ENCODE measurements around the gene KREMEN1. TPM values are rescaled to one million over a fixed set of nuclear protein-coding genes. Genes with fewer than 3 reads are reported as not detected.
"Not testable (repeated sequence)": the region's sequence is repeated elsewhere in the genome, so short reads cannot be mapped to it uniquely, and the experiment has no call there.

The KREMEN1 gene
- total and polyA plus RNA-seq, 2 donors (not counting 1 experiment from before 2014, with no cell fraction given) = 0.01 TPM; not detected in 1

GRCh38 chr22:29037340-29037932, 35.4 kb upstream of the KREMEN1 start:
- Histone ChIP-seq H3K27me3 (replicated peaks in 1 of 4; ENCODE audit: control extremely low read depth in 1 of 4, control insufficient read depth in 3 of 4, insufficient read depth in 4 of 4, low read length in 3 of 4) (peaks cover 0 to 14% (median 3%) of the 10 kb centered on the region in 4 experiments), H3K27ac (ENCODE audit: low read length in 2 of 2) (no peak overlapping the region), H3K9ac (ENCODE audit: low read length) (no peak overlapping the region), H3K9me3 (ENCODE audit: control extremely low read depth in 1 of 3, control insufficient read depth in 2 of 3, insufficient read depth in 1 of 3, low read length in 2 of 3) (no peaks in the 10 kb centered on the region), H3K79me2 (ENCODE audit: control insufficient read depth, insufficient read depth, low read length) (no peaks in the 10 kb centered on the region), H3K4me3 (ENCODE audit: control extremely low read depth in 1 of 5, extremely low read depth in 1 of 5, insufficient read depth in 1 of 5, low read depth in 2 of 5, low read length in 4 of 5) (no peak overlapping the region), H2AFZ (ENCODE audit: insufficient read depth, low read depth, low read length, poor library complexity, severe bottlenecking) (no peak overlapping the region), H3K36me3 (replicated peaks in 1 of 2; ENCODE audit: control extremely low read depth in 1 of 2, control insufficient read depth in 1 of 2, extremely low read depth in 1 of 2, insufficient read depth in 2 of 2, low read length in 1 of 2) (no peaks in the 10 kb centered on the region), H3K4me1 (ENCODE audit: control insufficient read depth in 2 of 2, insufficient read depth in 2 of 2, low read length in 2 of 2) (peaks cover 0 to 2% of the 10 kb centered on the region in 2 donors), H4K20me1 (ENCODE audit: control insufficient read depth, insufficient read depth, low read length, poor library complexity, severe bottlenecking) (no peaks in the 10 kb centered on the region), H3K4me2 (replicated peaks; ENCODE audit: low read depth, low read length, poor library complexity, severe bottlenecking) (no peak overlapping the region)
- ChIA-PET CTCF (interaction anchor here (0.7 to 6.5 kb wide), 3 partner anchors 180 to 438 kb away, joined by 3 to 88 read pairs (median 3); no protein-coding TSS in a partner anchor), POLR2A (no interaction called here)
- no peak for DNase-seq
- no peaks in the 10 kb centered on the region for H3K4me1 Mint-ChIP-seq
- no peak for ATAC-seq (ENCODE audit: low read depth)
- no peak for TF ChIP-seq EZH2 (IDR thresholded peaks at IDR 0.05; ENCODE audit: borderline replicate concordance, insufficient read depth, low read depth, low read length, poor library complexity, severe bottlenecking)
- TF ChIP-seq, protein P1, sequence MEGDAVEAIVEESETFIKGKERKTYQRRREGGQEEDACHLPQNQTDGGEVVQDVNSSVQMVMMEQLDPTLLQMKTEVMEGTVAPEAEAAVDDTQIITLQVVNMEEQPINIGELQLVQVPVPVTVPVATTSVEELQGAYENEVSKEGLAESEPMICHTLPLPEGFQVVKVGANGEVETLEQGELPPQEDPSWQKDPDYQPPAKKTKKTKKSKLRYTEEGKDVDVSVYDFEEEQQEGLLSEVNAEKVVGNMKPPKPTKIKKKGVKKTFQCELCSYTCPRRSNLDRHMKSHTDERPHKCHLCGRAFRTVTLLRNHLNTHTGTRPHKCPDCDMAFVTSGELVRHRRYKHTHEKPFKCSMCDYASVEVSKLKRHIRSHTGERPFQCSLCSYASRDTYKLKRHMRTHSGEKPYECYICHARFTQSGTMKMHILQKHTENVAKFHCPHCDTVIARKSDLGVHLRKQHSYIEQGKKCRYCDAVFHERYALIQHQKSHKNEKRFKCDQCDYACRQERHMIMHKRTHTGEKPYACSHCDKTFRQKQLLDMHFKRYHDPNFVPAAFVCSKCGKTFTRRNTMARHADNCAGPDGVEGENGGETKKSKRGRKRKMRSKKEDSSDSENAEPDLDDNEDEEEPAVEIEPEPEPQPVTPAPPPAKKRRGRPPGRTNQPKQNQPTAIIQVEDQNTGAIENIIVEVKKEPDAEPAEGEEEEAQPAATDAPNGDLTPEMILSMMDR (IDR thresholded peaks at IDR 0.05) = no peak
- H3K9me3 Mint-ChIP-seq (ENCODE audit: insufficient read depth) = no peaks in the 10 kb centered on the region
- H3K27ac Mint-ChIP-seq = peak overlapping the region; percentile 39
- intact Hi-C loops (cut with micrococcal nuclease) = no loop called here
- H3K4me3 Mint-ChIP-seq = no peak overlapping the region
- peaks cover 13% of the 10 kb centered on the region for H3K27me3 Mint-ChIP-seq
- WGBS (ENCODE audit: insufficient coverage) = 100% methylated on average over 3 of the region's 4 CpGs

GRCh38 chr22:29039148-29039547, 33.7 kb upstream of the KREMEN1 start:
- Mint-ChIP-seq H3K9me3 (ENCODE audit: insufficient read depth) (no peaks in the 10 kb centered on the region), H3K27me3 (peaks cover 6% of the 10 kb centered on the region), H3K4me1 (no peaks in the 10 kb centered on the region), H3K27ac (no peak overlapping the region), H3K4me3 (no peak overlapping the region)
- ChIA-PET POLR2A (interaction anchor here (0.6 kb wide), 1 partner anchor 155 kb away, joined by 3 read pairs; no protein-coding TSS in a partner anchor), CTCF (interaction anchor here (0.6 to 6.5 kb wide), 15 partner anchors 11 to 1019 kb away, joined by 3 to 88 read pairs (median 6); no protein-coding TSS in a partner anchor)
- H2AFZ ChIP-seq (ENCODE audit: insufficient read depth, low read depth, low read length, poor library complexity, severe bottlenecking) = no peak overlapping the region
- H3K27ac ChIP-seq (ENCODE audit: low read length in 2 of 2) = no peak overlapping the region
- peaks cover 0 to 8% (median 3%) of the 10 kb centered on the region in 4 experiments for H3K27me3 ChIP-seq (replicated peaks in 1 of 4; ENCODE audit: control extremely low read depth in 1 of 4, control insufficient read depth in 3 of 4, insufficient read depth in 4 of 4, low read length in 3 of 4)
- H3K4me3 ChIP-seq (ENCODE audit: control extremely low read depth in 1 of 5, extremely low read depth in 1 of 5, insufficient read depth in 1 of 5, low read depth in 2 of 5, low read length in 4 of 5) = no peak overlapping the region
- no peaks in the 10 kb centered on the region for H3K36me3 ChIP-seq (replicated peaks in 1 of 2; ENCODE audit: control extremely low read depth in 1 of 2, control insufficient read depth in 1 of 2, extremely low read depth in 1 of 2, insufficient read depth in 2 of 2, low read length in 1 of 2)
- H3K9me3 ChIP-seq (ENCODE audit: control extremely low read depth in 1 of 3, control insufficient read depth in 2 of 3, insufficient read depth in 1 of 3, low read length in 2 of 3) = no peaks in the 10 kb centered on the region
- no peak overlapping the region for H3K9ac ChIP-seq (ENCODE audit: low read length)
- H3K4me2 ChIP-seq (replicated peaks; ENCODE audit: low read depth, low read length, poor library complexity, severe bottlenecking) = no peak overlapping the region
- ATAC-seq (ENCODE audit: low read depth) (no peak), DNase-seq (no peak)
- TF ChIP-seq, protein P1 (IDR thresholded peaks at IDR 0.05) = no peak
- no peak for TF ChIP-seq EZH2 (IDR thresholded peaks at IDR 0.05; ENCODE audit: borderline replicate concordance, insufficient read depth, low read depth, low read length, poor library complexity, severe bottlenecking)
- 95% methylated on average over 8 of the region's 9 CpGs for WGBS (ENCODE audit: insufficient coverage)
- intact Hi-C loops (cut with micrococcal nuclease) = no loop called here
- H3K4me1 ChIP-seq (ENCODE audit: control insufficient read depth in 2 of 2, insufficient read depth in 2 of 2, low read length in 2 of 2) = peaks cover 0 to 2% of the 10 kb centered on the region in 2 donors
- H4K20me1 ChIP-seq (ENCODE audit: control insufficient read depth, insufficient read depth, low read length, poor library complexity, severe bottlenecking) = no peaks in the 10 kb centered on the region
- no peaks in the 10 kb centered on the region for H3K79me2 ChIP-seq (ENCODE audit: control insufficient read depth, insufficient read depth, low read length)

DNA sequence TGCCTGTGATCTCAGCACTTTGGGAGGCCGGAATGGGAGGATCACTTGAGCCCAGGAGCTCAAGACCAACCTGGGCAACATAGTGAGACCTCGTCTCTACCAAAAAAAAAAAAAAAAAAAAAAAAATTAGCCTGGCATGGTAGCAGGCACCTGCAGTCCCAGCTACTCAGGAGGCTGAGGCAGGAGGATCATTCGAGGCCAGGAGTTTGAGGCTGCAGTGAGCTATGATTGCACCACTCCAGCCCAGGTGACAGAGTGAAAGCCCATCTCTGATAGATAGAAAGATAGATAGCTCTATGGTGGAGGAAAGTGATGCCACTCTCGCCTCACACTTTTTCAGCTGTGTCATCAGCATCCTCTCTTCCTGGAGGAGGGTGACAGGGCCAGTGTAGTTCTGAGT, 33.2 kb upstream of the KREMEN1 start:
- DNase-seq; H2AFZ ChIP-seq (ENCODE audit: insufficient read depth, low read depth, low read length, poor library complexity, severe bottlenecking); ATAC-seq (ENCODE audit: low read depth); H3K4me1 ChIP-seq (ENCODE audit: control insufficient read depth in 2 of 2, insufficient read depth in 2 of 2, low read length in 2 of 2); H3K4me3 ChIP-seq (ENCODE audit: control extremely low read depth in 1 of 5, extremely low read depth in 1 of 5, insufficient read depth in 1 of 5, low read depth in 2 of 5, low read length in 4 of 5); H3K27ac Mint-ChIP-seq; H3K4me2 ChIP-seq (replicated peaks; ENCODE audit: low read depth, low read length, poor library complexity, severe bottlenecking); H3K9ac ChIP-seq (ENCODE audit: low read length); H4K20me1 ChIP-seq (ENCODE audit: control insufficient read depth, insufficient read depth, low read length, poor library complexity, severe bottlenecking); H3K9me3 Mint-ChIP-seq (ENCODE audit: insufficient read depth); H3K27ac ChIP-seq (ENCODE audit: low read length in 2 of 2); H3K27me3 ChIP-seq (replicated peaks in 1 of 4; ENCODE audit: control extremely low read depth in 1 of 4, control insufficient read depth in 3 of 4, insufficient read depth in 4 of 4, low read length in 3 of 4); H3K4me1 Mint-ChIP-seq; H3K36me3 ChIP-seq (replicated peaks in 1 of 2; ENCODE audit: control extremely low read depth in 1 of 2, control insufficient read depth in 1 of 2, extremely low read depth in 1 of 2, insufficient read depth in 2 of 2, low read length in 1 of 2); H3K4me3 Mint-ChIP-seq; H3K9me3 ChIP-seq (ENCODE audit: control extremely low read depth in 1 of 3, control insufficient read depth in 2 of 3, insufficient read depth in 1 of 3, low read length in 2 of 3); H3K27me3 Mint-ChIP-seq; H3K79me2 ChIP-seq (ENCODE audit: control insufficient read depth, insufficient read depth, low read length): not testable (repeated sequence)
- intact Hi-C loops (cut with micrococcal nuclease) = loop anchor here (1.0 kb wide), 3 partner anchors 184 to 439 kb away; no protein-coding TSS in a partner anchor
- POLR2A ChIA-PET = interaction anchor here (0.6 kb wide), 1 partner anchor 156 kb away, joined by 3 read pairs; no protein-coding TSS in a partner anchor
- WGBS (ENCODE audit: insufficient coverage) = no CpG with 5 or more reads among the region's 4 CpGs
- CTCF ChIA-PET = interaction anchor here (0.6 to 6.5 kb wide), 17 partner anchors 11 to 1020 kb away, joined by 3 to 88 read pairs (median 5); no protein-coding TSS in a partner anchor
